Smooth muscle cell (in vitro differentiated cells): Measurements from ENCODE around the gene S100A9. TPM values are rescaled to one million over a fixed set of nuclear protein-coding genes. Genes with fewer than 3 reads are reported as not detected.

Experiments used
- DNase-seq: peaks from one replicate; lab custom pipeline; 2025; ENCODE audit not compliant: unreplicated experiment; lab: John Stamatoyannopoulos, UW
- H2AFZ ChIP-seq: fragments of 200-600 bp; sonication (generic); 2 replicates; pipeline ENCODE4 v1.6.0; 2016; ENCODE audit warnings: antibody characterized with exemption, low read depth, mild to moderate bottlenecking
- H3F3A ChIP-seq: fragments of 200-600 bp; sonication (generic); 2 replicates; pipeline ENCODE4 v1.6.0; 2017; ENCODE audit warnings: antibody characterized with exemption, low read depth
- H3K27ac ChIP-seq: fragments of 200-600 bp; sonication (generic); 2 replicates; pipeline ENCODE4 v1.5.1; 2016; ENCODE audit warnings: low read depth, mild to moderate bottlenecking
- H3K27me3 ChIP-seq: fragments of 200-600 bp; sonication (generic); 2 replicates; pipeline ENCODE4 v1.6.1; 2016; ENCODE audit warnings: low read depth, mild to moderate bottlenecking
- H3K36me3 ChIP-seq: fragments of 200-600 bp; sonication (generic); 2 replicates; pipeline ENCODE4 v1.5.1; 2016; ENCODE audit warnings: low read depth
- H3K4me1 ChIP-seq: fragments of 200-600 bp; sonication (generic); 2 replicates; pipeline ENCODE4 v1.5.1; 2016; ENCODE audit warnings: low read depth
- H3K4me2 ChIP-seq: fragments of 200-600 bp; sonication (generic); 2 replicates; pipeline ENCODE4 v1.6.0; 2016; ENCODE audit warnings: mild to moderate bottlenecking
- H3K4me3 ChIP-seq: fragments of 200-600 bp; sonication (generic); 2 replicates; pipeline ENCODE4 v1.5.1; 2016; ENCODE audit warnings: mild to moderate bottlenecking
- H3K79me2 ChIP-seq: fragments of 200-600 bp; sonication (generic); 2 replicates; pipeline ENCODE4 v1.6.0; 2016; ENCODE audit warnings: low read depth, mild to moderate bottlenecking
- H3K9ac ChIP-seq: fragments of 200-600 bp; sonication (generic); 2 replicates; pipeline ENCODE4 v1.6.0; 2016; ENCODE audit warnings: low read depth
- H3K9me3 ChIP-seq: fragments of 200-600 bp; sonication (generic); replicated peaks from 2 replicates; pipeline ENCODE4 v1.5.1; 2016; ENCODE audit warnings: low read depth
- H4K20me1 ChIP-seq: fragments of 200-600 bp; sonication (generic); 2 replicates; pipeline ENCODE4 v1.6.0; 2016; ENCODE audit warnings: low read depth
- WGBS: methylation state at CpG from one replicate; pipeline ENCODE4 v1.1.7; 2016; ENCODE audit warnings: low lambda C conversion rate; 5-methylcytosine and 5-hydroxymethylcytosine counted together
- polyA plus RNA-seq: library from polyadenylated mRNA; unstranded; fragments of >200 nt; fragmentation: Nextera tagmentation; extraction: Ambion mirVana; gene quantifications from 2 replicates; pipeline ENCODE4 v1.2.1, GENCODE V29; 2016
- total RNA-seq: library from RNA; depleted of rRNA; stranded (reverse); fragments of >200 nt; gene quantifications from 2 replicates; pipeline ENCODE4 v1.2.3, GENCODE V29; 2014
- TF ChIP-seq, protein P1 (sequence below): fragments of 200-600 bp; sonication (generic); IDR thresholded peaks from 2 replicates; pipeline ENCODE4 v1.5.1; 2017; ENCODE audit warnings: borderline replicate concordance, mild to moderate bottlenecking, antibody characterized with exemption; ENCODE audit not compliant: insufficient read depth, poor library complexity, severe bottlenecking

S100A9 gene
- total and polyA plus RNA-seq, 2 experiments from 2014 or later, result 81.9 to 197 TPM

GRCh38 chr1:153389401-153389800, 31.7 kb downstream of the S100A9 start:
- H3K4me1 ChIP-seq, result no peaks in the 10 kb centered on the region
- H4K20me1 ChIP-seq, result no peaks in the 10 kb centered on the region

GRCh38 chr1:153389973-153390879, 32.6 kb downstream of the S100A9 start:
- no peak for DNase-seq
- Histone ChIP-seq H3K4me2 (no peak overlapping the region), H3K36me3 (no peaks in the 10 kb centered on the region), H3K79me2 (no peaks in the 10 kb centered on the region), H3F3A (no peaks in the 10 kb centered on the region), H3K9ac (no peak overlapping the region), H4K20me1 (no peaks in the 10 kb centered on the region), H3K4me1 (no peaks in the 10 kb centered on the region), H3K27ac (no peak overlapping the region), H3K9me3 (no peaks in the 10 kb centered on the region), H3K27me3 (no peaks in the 10 kb centered on the region), H2AFZ (no peak overlapping the region), H3K4me3 (no peak overlapping the region)
- 74% methylated on average over 17 of the region's 17 CpGs for WGBS
- TF ChIP-seq, protein P1, sequence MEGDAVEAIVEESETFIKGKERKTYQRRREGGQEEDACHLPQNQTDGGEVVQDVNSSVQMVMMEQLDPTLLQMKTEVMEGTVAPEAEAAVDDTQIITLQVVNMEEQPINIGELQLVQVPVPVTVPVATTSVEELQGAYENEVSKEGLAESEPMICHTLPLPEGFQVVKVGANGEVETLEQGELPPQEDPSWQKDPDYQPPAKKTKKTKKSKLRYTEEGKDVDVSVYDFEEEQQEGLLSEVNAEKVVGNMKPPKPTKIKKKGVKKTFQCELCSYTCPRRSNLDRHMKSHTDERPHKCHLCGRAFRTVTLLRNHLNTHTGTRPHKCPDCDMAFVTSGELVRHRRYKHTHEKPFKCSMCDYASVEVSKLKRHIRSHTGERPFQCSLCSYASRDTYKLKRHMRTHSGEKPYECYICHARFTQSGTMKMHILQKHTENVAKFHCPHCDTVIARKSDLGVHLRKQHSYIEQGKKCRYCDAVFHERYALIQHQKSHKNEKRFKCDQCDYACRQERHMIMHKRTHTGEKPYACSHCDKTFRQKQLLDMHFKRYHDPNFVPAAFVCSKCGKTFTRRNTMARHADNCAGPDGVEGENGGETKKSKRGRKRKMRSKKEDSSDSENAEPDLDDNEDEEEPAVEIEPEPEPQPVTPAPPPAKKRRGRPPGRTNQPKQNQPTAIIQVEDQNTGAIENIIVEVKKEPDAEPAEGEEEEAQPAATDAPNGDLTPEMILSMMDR, result no peak

More at GRCh38 chr1:153389401-153389800, 31.7 kb downstream of the S100A9 start:
- H3K4me3 ChIP-seq, result no peak overlapping the region
- H3K9me3 ChIP-seq, result no peaks in the 10 kb centered on the region
- H3K27me3 ChIP-seq, result no peaks in the 10 kb centered on the region
- no peak for DNase-seq
- TF ChIP-seq, protein P1, result no peak
- no peaks in the 10 kb centered on the region for H3F3A ChIP-seq
- no peak overlapping the region for H3K9ac ChIP-seq
- H3K79me2 ChIP-seq, result no peaks in the 10 kb centered on the region
- no peak overlapping the region for H3K27ac ChIP-seq
- H3K4me2 ChIP-seq, result no peak overlapping the region
- no peak overlapping the region for H2AFZ ChIP-seq
- 76% methylated on average over 1 of the region's 1 CpG for WGBS
- no peaks in the 10 kb centered on the region for H3K36me3 ChIP-seq

GRCh38 chr1:153390938-153391710, 33.5 kb downstream of the S100A9 start, which contains the start of gene S100A8:
Gene S100A8, minus strand, starts transcription at chr1:153391073. Its CDS starts 538 bp downstream, at chr1:153390535.
- Histone ChIP-seq H3K79me2 (no peaks in the 10 kb centered on the region), H4K20me1 (no peaks in the 10 kb centered on the region), H3K4me3 (no peak within 1 kb of the TSS), H3K4me1 (no peaks in the 10 kb centered on the region), H3K36me3 (no peaks in the 10 kb centered on the region), H3K9me3 (no peaks in the 10 kb centered on the region), H3K9ac (no peak within 1 kb of the TSS), H3K27ac (no peak within 1 kb of the TSS), H3K4me2 (no peak within 1 kb of the TSS), H3K27me3 (no peaks in the 10 kb centered on the region), H3F3A (no peaks in the 10 kb centered on the region), H2AFZ (no peak within 1 kb of the TSS)
- TF ChIP-seq, protein P1, result no peak
- no peak for DNase-seq
- 79% methylated on average over 7 of the region's 7 CpGs for WGBS
